ENCODE results near the gene RFLNA. TPM values are rescaled to one million over a fixed set of nuclear protein-coding genes. Genes with fewer than 3 reads are reported as not detected.

Gene RFLNA
- total RNA-seq, 1 experiment from 2014 or later = not detected

GRCh38 chr12:124328116-124328515 is 33.2 kb downstream of the RFLNA start:
- no TSS peak for BruUV-seq (replicated peaks)
- ChIA-PET POLR2A (no interaction called here), CTCF (no interaction called here)
- Mint-ChIP-seq H3K4me1 (ENCODE audit: insufficient read depth, unreplicated experiment) (no peaks in the 10 kb centered on the region), H3K27ac (ENCODE audit: low read depth, unreplicated experiment) (no peak overlapping the region), H3K9me3 (ENCODE audit: unreplicated experiment) (no peaks in the 10 kb centered on the region), H3K27me3 (ENCODE audit: insufficient read depth, unreplicated experiment) (no peaks in the 10 kb centered on the region), H3K4me3 (ENCODE audit: unreplicated experiment) (no peak overlapping the region), H3K36me3 (ENCODE audit: insufficient read depth, unreplicated experiment) (peaks cover 63% of the 10 kb centered on the region)
- no peak for DNase-seq (ENCODE audit: unreplicated experiment)
- intact Hi-C loops (cut with micrococcal nuclease) = no loop called here
- TF ChIP-seq CTCF (IDR thresholded peaks at IDR 0.05; ENCODE audit: unreplicated experiment) = no peak

GRCh38 chr12:124328636-124329035 is 33.7 kb downstream of the RFLNA start:
- Mint-ChIP-seq H3K27ac (ENCODE audit: low read depth, unreplicated experiment) (no peak overlapping the region), H3K9me3 (ENCODE audit: unreplicated experiment) (no peaks in the 10 kb centered on the region), H3K4me1 (ENCODE audit: insufficient read depth, unreplicated experiment) (no peaks in the 10 kb centered on the region), H3K36me3 (ENCODE audit: insufficient read depth, unreplicated experiment) (peaks cover 63% of the 10 kb centered on the region), H3K27me3 (ENCODE audit: insufficient read depth, unreplicated experiment) (no peaks in the 10 kb centered on the region), H3K4me3 (ENCODE audit: unreplicated experiment) (no peak overlapping the region)
- POLR2A ChIA-PET = no interaction called here
- CTCF ChIA-PET = no interaction called here
- no peak for DNase-seq (ENCODE audit: unreplicated experiment)
- intact Hi-C loops (cut with micrococcal nuclease) = no loop called here
- TF ChIP-seq CTCF (IDR thresholded peaks at IDR 0.05; ENCODE audit: unreplicated experiment) = no peak
- no TSS peak for BruUV-seq (replicated peaks)

- BruUV-seq (replicated peaks) = no TSS peak
- H3K27ac Mint-ChIP-seq (ENCODE audit: low read depth, unreplicated experiment) = no peak overlapping the region
- no peaks in the 10 kb centered on the region for H3K4me1 Mint-ChIP-seq (ENCODE audit: insufficient read depth, unreplicated experiment)
- no peak for DNase-seq (ENCODE audit: unreplicated experiment)
- CTCF ChIA-PET = interaction anchor here (0.6 to 1.6 kb wide), 7 partner anchors 10 to 847 kb away, joined by 3 to 6 read pairs (median 3); no protein-coding TSS in a partner anchor
- no peaks in the 10 kb centered on the region for H3K27me3 Mint-ChIP-seq (ENCODE audit: insufficient read depth, unreplicated experiment)
- no peaks in the 10 kb centered on the region for H3K9me3 Mint-ChIP-seq (ENCODE audit: unreplicated experiment)
- intact Hi-C loops (cut with micrococcal nuclease) = loop anchor here (5.0 kb wide), 1 partner anchor 440 kb away; no protein-coding TSS in a partner anchor
- H3K36me3 Mint-ChIP-seq (ENCODE audit: insufficient read depth, unreplicated experiment) = peaks cover 59% of the 10 kb centered on the region
- TF ChIP-seq CTCF (IDR thresholded peaks at IDR 0.05; ENCODE audit: unreplicated experiment) = peak; percentile 25
- POLR2A ChIA-PET = interaction anchor here (0.7 kb wide), 1 partner anchor 33 kb away, joined by 4 read pairs; no protein-coding TSS in a partner anchor
- no peak overlapping the region for H3K4me3 Mint-ChIP-seq (ENCODE audit: unreplicated experiment)
Observed at GRCh38 chr12:124332058-124332672, 37.3 kb downstream of the RFLNA start.

- intact Hi-C loops (cut with micrococcal nuclease) = loop anchor here (5.0 kb wide), 1 partner anchor 439 kb away; no protein-coding TSS in a partner anchor
- no TSS peak for BruUV-seq (replicated peaks)
- Mint-ChIP-seq H3K9me3 (ENCODE audit: unreplicated experiment) (no peaks in the 10 kb centered on the region), H3K4me1 (ENCODE audit: insufficient read depth, unreplicated experiment) (no peaks in the 10 kb centered on the region), H3K27me3 (ENCODE audit: insufficient read depth, unreplicated experiment) (no peaks in the 10 kb centered on the region), H3K27ac (ENCODE audit: low read depth, unreplicated experiment) (no peak overlapping the region), H3K4me3 (ENCODE audit: unreplicated experiment) (no peak overlapping the region), H3K36me3 (ENCODE audit: insufficient read depth, unreplicated experiment) (peaks cover 63% of the 10 kb centered on the region)
- TF ChIP-seq CTCF (IDR thresholded peaks at IDR 0.05; ENCODE audit: unreplicated experiment) = no peak
- CTCF ChIA-PET = interaction anchor here (0.6 to 1.6 kb wide), 4 partner anchors 11 to 430 kb away, joined by 3 to 6 read pairs (median 3); no protein-coding TSS in a partner anchor
- POLR2A ChIA-PET = no interaction called here
- DNase-seq (ENCODE audit: unreplicated experiment) = no peak
Observed at GRCh38 chr12:124332900-124333299, 38.0 kb downstream of the RFLNA start.

All from MCF 10A (cell line).